Suprapubic skin (tissue), 4 donors: ENCODE data around the gene PARP11.

Source experiments
- CTCF ChIP-seq, 2 donors: fragments of 200-600 bp in 1 of 2; fragments of 450-650 bp in 1 of 2; sonication (generic) in 1 of 2; IDR thresholded peaks; one replicate each; pipeline ENCODE4 v1.5.1; 2016 to 2019; ENCODE audit warnings: antibody characterized with exemption in 2 of 2, mild to moderate bottlenecking in 1 of 2, moderate library complexity in 1 of 2
- EP300 ChIP-seq: sonication (generic); formaldehyde crosslinking; IDR thresholded peaks from one replicate; pipeline ENCODE4 v1.6.1; 2017; ENCODE audit warnings: antibody characterized with exemption
- POLR2A ChIP-seq, 2 donors: fragments of 450-650 bp; IDR thresholded peaks; one replicate each; pipeline ENCODE4 v1.6.1; 2017; ENCODE audit warnings: antibody characterized with exemption in 2 of 2, mild to moderate bottlenecking in 2 of 2, moderate library complexity in 2 of 2
- POLR2AphosphoS5 ChIP-seq, 3 donors: sonication (generic); formaldehyde crosslinking; IDR thresholded peaks; one replicate each; pipeline ENCODE4 v1.6.1; 2017; ENCODE audit warnings: antibody characterized with exemption in 3 of 3

DNA sequence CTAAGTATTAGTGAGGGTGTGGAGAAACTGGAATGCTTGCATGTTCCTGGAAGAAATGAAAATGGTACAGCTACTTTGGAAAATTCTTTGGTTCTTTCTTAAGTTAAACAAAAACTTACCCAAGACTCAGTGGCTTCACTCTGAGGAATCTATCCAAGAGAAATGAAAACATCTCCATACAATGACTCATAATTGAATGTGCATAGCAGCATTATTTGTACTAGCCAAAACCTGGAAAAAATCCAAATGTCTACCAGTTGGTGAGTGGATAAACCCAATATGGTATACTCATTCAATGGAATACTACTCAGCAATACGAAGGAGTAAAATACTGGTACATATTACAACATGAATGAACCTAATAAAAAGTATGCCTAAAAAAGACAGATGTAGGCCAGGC lies 102.3 kb downstream of the PARP11 start:
- no peak for TF ChIP-seq CTCF (IDR thresholded peaks at IDR 0.05)
- TF ChIP-seq POLR2AphosphoS5 (IDR thresholded peaks at IDR 0.05): no peak
- TF ChIP-seq POLR2A (IDR thresholded peaks at IDR 0.05): no peak
- no peak for TF ChIP-seq EP300
